Middle frontal gyrus (tissue), 1 donor: Measurements from ENCODE around the gene CFAP107.
"Not testable (repeated sequence)": the region's sequence is repeated elsewhere in the genome, so short reads cannot be mapped to it uniquely, and the experiment has no call there.

Experiments
- DNase-seq: peaks from one replicate; pipeline ENCODE4 v3.0.0-alpha.2; 2015; ENCODE audit warnings: low spot score; ENCODE audit errors: extremely low spot score

The CFAP107 gene, protein sequence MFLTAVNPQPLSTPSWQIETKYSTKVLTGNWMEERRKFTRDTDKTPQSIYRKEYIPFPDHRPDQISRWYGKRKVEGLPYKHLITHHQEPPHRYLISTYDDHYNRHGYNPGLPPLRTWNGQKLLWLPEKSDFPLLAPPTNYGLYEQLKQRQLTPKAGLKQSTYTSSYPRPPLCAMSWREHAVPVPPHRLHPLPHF

DNA sequence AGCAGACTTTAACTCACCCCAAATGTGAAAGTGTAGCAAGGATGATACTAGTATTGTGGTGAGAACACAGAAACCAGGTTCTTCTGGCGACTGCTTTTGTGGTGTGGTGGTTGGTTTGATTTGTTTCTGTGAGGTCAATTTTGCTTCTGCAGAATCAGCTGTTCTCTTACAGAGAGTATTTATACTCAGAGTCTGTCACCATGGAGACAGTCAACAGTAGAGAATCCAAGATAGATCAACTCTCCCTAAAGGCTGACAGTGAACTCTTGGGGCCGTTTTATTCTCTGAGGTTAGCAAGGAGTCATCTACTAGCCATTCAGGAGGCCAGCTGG lies at the start of gene CFAP107:
TSS of gene CFAP107 (plus strand) at position 209 of the 332 bp plus-strand sequence. CDS start 231 bp downstream, outside the sequence.
- no peak for DNase-seq

DNA sequence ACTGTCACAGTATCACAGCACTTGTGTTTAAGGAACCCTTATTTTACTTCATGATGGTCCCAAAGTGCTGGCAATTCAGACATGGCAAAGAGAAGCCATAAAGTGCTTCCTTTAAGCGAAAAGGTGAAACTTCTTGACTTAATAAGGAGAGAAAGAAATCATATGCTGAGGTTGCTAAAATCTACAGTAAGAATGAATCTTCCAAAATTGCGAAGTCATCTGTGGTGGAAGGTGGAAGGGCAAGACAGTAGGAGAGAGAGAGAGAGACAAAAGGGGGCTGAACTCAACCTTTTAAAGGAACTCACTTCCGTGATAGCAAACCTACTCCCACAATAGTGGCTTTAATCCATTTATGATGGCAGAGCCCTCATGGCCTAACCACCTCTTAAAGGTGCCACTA lies 49.3 kb upstream of the CFAP107 start:
- no peak for DNase-seq

DNA sequence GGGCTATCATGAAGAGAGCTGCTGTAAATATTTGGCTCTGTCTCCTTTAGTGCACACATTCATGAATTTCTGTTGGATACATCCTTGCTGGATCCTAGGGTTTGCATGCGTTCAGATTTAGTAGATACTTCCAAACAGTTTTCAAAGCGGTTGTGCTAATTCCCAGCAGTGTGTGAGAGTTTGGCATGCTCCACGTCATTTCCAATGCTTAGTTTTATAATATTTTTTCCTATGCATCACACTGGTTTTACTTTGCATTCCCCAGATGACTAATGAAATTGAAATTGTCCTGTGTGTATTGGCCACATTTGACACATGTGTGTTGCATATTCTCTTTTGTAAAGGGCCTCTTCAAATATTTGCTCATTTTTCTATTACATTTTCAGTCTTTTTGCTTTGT lies 48.6 kb upstream of the CFAP107 start:
- no peak for DNase-seq

DNA sequence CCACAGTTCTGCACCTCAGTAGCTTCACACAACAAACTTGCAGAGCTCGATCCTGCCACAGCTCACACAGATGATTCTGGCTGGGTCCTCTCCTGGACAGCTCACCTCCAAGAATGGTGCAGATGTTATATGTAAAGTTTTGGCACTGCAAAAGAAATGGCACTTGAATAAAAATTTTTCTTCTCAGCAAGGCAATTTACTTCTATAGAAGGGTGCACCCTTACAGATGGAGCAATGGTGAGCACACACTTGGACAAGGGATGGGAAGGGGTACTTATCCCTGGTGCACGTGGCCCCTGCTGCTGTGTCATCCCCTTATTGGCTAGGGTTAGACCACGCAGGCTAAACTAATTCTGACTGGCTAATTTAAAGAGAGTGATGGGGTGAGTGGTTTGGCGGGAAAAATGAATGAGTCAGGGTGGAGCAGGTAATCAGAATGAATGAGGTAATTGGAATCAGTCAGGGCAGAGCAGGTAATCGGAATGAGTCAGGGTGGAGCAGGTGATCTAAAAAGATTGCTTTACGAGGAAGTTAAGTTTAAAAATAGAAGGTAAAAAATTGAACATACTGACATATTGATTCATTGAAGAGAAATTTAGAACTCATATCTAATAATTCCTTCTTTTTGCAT lies 42.1 kb upstream of the CFAP107 start:
- no peak for DNase-seq

DNA sequence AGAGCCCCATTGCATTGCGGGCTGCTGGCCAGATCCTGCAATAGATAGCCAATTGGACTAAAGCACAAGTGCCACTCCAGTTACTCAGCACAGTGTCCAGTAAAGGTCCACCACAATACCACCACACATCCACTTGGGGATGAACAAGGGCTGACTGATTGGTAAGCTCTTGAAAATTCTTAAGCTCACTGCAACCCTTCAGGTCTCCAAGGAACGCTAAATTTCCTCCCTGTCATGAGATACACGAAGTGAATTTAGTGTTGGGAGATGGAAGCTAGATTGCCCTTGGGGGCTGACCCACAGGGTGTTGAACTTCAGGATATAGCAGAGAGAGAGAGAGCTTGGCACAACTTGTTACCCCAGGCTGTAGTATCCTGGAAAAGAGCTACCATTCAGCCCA lies 39.9 kb upstream of the CFAP107 start:
- DNase-seq: no peak

DNA sequence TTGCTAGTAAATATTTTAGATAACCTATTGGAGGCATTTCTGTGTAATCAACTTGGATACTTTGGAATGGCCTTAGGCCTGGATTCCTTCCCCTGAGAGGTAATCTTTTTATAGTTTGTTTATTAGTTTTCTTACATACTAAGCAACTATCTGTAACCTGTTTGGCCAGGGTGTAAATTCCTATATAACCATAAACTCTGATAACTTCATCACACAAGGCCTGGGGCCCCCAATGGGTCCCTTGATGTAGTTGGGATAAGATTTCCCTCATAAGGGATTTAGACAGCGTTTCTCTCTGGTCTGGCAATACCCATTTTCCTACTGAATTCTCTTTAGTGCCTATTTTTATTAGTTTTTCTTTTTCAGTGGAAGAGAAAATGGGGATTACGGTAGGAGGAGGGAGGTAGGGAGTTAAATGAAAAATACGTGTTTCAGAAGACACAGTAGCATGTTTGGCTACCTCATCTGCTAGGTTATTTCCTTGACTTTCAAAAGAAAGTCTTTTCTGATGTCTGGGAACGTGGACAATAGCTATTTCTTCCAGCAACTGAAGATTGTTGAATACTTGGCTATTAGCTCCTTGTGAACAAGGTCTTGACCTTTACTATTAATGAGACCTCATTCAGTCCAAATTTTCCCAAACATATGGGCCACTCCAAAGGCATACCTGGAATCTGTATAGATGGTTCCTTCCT lies 37.5 kb upstream of the CFAP107 start:
- no peak for DNase-seq

DNA sequence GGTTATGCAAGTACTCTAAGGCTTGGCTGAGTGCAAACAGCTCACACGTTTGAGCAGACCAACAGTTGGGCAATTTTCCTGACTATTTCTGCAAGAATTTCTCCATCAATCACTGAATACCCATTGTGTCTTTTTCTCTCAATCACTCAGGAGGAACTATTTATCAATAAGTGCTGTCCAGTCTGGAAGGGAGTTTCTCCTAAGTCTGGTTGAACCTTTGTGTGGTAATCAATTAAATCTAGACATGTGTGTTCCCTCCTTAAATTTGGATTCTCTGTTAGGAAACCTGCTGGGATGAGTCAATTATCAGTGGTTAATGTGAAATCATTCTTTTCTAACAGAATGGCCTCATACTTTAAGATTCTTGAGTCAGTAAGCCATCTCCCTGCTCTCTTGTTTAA lies 36.9 kb upstream of the CFAP107 start:
- no peak for DNase-seq

DNA sequence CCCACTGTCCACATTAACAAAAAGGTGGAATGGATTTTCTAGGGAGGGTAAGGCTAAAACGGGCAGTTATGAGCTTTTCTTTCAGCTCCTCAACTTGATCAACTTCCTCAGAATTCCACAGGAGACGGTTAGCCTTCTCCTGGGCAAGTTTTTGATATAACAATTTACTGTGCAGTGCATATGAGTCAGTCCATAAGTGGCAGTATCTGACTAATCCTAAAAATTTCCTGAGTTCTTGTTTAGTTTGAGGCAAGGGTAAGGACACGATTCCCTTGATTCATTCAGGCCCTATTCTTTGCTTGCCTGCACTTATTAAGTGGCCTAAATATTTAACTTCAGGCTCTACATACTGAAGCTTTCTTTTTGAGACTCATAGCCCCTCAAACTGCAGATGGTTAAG lies 36.3 kb upstream of the CFAP107 start:
- DNase-seq: no peak

DNA sequence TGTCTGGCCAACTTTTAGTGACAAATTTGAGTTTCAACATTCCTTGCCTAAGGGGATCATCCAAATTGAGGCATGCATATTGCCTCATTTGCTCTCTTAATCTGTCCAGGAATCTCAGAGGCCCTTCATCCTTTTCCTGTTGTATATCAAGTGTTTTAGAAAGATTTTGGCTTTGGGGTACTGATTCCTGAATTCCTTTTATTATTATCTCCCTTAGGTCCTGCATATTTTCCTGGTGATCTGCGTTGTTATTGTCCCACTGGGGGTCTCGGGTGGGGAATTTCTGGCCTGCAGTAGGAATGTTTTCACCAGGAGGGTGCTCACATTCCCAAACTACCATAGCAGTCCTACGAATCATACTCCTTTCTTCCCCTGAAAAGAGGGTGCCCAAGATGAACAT lies 34.5 kb upstream of the CFAP107 start:
- DNase-seq: no peak

DNA sequence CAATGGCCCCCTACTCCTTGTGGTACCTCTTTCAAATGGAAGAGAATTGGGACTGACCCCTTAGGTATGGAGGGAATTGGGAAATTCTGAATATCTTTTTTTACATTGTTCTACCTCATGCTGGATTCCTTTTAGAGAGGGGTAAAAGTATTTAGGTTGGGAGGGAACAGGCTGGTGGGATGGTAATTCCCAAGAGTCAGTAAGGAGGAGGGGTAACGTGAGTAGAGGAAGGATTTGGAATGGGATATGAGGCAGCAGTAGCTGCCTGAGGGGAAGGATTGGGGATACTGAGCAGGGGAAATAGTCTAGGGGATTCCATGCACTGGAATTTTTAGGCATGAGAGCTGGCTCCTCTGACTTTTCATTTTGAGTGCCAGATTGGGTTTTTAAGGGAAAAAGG lies 33.9 kb upstream of the CFAP107 start:
- DNase-seq: no peak

DNA sequence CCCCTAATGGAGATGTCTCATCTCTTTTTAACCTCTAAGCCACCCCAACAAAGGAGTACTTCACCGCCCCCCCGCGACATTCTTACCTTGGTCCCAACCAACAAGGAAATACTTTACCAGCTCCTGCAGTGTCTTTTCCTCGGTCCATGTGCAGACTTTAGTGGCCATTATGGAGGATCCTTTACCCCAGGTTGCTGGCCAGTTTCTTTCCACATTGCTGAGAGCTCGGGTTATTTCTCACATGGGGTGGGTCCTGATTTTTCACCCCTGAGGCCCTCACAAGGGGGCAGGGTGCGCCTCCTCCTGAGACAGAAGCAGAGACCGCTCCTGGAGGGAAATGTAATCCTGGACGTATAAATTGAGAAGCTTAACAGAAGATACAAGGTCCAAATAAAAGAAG lies 33.1 kb upstream of the CFAP107 start:
- no peak for DNase-seq

DNA sequence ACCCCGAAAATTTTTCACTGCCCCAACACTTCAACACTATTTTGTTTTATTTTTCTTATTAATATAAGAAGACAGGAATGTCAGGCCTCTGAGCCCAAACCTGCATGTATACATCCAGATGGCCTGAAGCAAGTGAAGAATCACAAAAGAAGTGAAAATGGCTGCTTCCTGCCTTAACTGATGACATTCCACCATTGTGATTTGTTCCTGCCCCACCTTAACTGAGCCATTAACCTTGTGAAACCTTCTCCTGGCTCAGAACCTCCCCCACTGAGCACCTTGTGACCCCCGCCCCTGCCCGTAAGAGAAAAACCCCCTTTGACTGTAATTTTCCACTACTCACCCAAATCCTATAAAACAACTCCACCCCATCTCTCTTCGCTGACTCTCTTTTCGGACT lies 32.3 kb upstream of the CFAP107 start:
- DNase-seq: not testable (repeated sequence)

DNA sequence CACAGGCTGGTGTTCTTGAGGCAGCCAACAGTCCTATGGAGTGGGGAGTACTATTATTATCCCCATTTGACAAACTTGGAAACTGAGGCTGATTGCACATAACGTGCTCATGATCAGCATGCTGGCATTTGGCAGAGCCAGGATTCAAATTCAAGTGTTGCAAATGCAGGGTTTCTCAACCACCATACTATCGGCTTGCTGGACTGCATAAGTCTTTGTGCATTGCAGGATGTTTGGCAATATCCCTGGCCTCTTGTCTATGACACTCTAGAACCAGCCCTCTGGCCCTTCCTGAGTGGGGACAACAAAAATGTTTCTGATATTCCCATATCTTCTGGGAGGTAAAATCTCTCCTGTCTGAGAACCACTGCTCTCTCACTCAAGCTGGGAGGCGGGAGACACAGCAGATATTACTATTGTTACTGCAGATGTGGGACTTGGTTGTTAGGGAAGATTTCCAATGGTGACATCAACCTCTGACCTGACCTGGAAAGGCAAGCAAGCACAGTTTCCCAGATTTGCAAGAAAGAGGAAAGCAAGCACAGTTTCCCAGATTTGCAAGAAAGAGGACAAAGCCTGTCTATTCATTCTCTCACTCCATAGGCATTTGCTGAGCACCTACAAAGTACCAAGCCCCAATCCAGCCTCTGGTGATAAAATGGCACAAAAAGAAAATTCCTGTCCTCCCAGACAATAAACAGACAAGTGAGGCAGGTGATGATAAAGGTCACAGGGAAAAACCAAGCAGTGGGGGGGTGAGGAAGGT lies 31.1 kb upstream of the CFAP107 start:
- DNase-seq: no peak

DNA sequence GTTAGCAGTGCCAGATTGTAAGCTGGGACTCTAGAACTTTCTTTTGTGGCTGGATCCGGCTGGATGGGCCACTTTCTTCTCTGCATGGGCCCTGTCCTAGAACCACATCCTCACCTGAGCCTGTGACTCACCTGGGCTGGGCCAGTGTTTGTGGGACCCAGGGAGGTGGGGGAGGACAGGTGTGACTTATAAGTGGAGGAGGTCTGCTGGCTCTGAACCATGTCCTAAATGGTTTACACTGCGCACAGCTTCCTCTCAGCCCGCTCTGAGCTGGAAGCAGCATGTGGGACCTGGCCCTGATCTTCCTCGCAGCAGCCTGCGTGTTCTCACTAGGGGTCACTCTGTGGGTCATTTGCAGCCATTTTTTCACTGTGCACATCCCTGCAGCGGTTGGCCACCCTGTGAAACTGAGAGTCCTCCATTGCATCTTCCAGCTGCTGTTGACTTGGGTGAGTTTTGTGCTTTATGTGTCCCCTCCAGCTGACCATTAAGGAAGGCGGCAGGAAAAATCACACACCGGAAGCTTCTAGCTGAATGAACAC lies 30.0 kb upstream of the CFAP107 start, which contains the start of gene AADACL3:
TSS of gene AADACL3 (plus strand) at position 215 of the 542 bp plus-strand sequence. CDS start at position 282, 67 bp downstream.
- DNase-seq: no peak

DNA sequence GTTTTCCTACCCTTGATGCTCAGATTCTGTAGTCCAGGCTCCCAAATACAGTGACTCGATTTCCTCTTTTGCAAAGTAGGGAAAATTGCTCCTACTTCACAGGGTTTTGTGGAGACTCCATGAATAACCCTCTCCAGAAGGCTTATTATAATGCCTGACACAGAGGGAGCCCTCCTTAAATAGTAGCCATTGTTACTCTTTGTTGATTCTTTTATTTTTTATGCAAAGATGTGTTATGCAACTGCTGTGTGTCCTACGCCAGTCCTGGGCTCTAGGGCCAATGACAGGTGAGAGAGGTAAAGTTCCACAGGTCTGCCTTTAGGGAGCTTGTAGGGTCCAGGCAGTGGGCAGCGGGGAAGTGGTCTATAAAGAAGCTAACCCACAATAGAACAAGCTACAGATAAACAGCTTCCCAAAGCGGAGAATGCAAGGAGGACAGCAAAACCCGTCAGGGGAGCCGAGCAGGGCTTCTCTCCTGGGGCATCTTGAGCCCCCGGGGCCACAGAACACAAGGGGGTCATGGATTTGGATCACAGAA lies 28.6 kb upstream of the CFAP107 start:
- no peak for DNase-seq

DNA sequence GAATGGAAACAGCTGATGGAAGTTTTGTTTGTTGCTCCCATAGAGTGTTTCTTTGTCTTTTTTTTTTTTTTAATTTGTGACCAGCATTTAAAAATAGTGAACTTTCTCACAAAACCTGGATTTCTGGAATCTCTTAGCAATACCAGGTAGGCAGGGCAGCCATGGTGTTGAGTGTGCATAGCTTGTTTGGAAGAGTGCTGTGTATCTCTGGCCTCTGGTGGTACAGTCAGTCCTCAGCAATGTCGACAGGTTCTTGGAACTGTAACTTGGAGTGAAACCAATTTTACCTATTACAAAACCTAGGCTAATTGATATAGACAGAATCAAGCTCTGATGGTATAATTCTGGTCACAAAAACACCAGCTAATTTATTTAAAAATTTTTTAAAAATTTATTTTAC lies 23.4 kb upstream of the CFAP107 start:
- DNase-seq: no peak

DNA sequence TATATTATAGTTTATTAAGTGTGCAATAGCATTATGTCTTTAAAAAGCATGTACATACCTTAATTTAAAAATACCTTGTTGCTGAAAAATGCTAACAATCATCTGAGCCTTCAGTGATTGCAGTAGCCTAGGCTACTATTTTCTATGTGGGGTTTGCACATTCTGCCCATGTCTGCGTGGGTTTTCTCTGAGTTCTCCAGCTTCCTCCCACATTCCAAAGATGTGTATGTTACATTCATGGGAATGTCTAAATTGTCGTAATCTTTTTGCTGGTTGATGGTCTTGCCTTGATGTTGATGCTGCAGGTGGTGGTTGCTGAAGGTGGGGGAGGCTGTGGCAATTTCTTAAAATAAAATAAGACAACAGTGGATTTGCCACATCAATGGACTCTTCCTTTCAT lies 17.6 kb upstream of the CFAP107 start:
- DNase-seq: no peak

DNA sequence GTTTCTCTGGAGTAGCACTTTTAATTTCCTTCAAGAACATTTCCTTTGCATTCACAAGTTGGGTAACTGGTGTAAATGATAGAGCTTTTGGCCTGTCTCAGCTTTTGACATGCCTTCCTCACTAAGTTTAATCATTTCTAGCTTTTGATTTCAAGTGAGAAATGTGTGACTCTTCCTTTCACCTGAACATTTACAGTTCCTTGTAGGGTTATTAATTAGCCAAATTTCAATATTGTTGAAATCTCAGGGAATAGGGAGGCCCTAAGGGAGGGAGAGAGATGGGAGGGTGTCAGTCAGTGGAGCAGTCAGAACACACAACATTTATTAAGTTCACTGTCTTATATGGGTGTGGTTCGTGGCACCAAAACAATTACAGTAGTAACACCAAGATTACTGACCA lies 15.8 kb upstream of the CFAP107 start:
- DNase-seq: no peak

DNA sequence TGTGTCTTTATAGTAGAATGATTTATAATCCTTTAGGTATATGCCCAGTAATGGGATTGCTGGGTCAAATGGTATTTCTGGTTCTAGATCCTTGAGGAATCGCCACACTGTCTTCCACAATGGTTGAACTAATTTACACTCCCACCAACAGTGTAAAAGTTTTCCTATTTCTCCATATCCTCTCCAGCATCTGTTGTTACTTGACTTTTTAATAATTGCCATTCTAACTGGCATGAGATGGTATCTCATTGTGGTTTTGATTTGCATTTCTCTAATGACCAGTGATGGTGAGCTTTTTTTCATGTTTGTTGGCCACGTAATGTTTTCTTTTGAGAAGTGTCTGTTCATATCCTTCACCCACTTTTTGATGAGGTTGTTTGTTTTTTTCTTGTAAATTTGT lies 14.9 kb upstream of the CFAP107 start:
- DNase-seq: not testable (repeated sequence)

DNA sequence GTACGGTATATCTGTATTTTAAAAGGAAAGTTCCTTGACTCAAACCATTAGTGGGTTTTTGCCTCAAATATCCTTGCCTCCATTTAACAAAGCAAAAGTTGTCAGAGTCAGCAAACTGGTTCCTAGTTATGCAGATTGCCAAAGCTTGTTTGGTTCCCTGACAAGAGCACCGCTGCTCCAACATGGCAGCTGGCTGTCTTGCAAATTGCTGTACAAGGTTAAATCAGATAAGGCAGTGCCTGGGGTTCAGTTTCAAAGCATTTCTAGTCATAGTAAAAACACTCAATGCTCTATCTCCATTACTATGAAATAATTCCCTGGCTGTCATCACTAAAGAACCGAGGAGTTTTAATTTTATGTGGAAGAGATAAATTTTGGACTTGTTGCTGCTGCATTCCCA lies 11.3 kb upstream of the CFAP107 start:
- no peak for DNase-seq

DNA sequence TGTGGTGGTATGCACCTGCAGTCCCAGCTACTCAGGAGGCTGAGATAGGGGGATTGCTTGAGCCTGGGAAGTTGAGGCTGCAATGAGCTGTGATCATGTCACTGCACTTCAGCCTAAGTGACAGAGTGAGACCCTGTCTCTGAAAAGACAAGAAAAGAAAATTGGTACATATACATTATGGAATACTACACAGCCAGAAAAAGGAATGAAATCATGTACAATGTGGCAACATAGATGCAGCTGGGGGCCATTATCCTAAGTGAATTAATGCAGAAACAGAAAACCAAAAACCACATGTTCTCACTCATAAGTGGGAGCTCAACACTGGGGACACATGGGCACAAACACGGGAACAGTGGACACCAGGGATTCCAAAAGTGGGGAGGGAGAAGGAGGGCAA lies 7.1 kb upstream of the CFAP107 start:
- no peak for DNase-seq

DNA sequence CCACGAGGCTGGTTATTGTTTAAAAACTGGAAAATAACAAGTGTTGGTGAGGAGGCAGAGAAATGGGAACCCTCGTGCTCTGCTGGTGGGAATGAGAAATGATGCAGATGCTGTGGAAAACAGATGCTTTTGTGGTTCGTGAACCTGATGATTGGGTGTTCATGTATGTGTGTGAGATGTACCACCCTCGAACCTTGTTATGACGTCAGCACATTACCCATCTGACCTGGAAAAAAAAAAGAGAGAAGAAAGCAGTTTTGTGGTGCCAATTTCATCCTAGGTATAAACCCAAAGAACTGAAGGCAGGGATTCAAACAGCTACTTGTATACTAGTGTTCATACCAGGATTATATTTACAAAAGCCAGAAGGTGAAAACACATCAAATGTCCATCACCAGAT lies 6.4 kb upstream of the CFAP107 start:
- no peak for DNase-seq
